Astrocyte (in vitro differentiated cells and primary cell): ENCODE data around the gene SORBS2. TPM values are rescaled to one million over a fixed set of nuclear protein-coding genes. Genes with fewer than 3 reads are reported as not detected.

ENCODE experiments used
- DNase-seq: peaks from one replicate; pipeline ENCODE4 v3.0.0-alpha.2; 2010; ENCODE audit warnings: low read depth
- FAIRE-seq: peaks from 2 replicates; lab custom pipeline; 2011; peaks lifted over from hg19 to GRCh38; lab: Jason Lieb, UNC
- H2AFZ ChIP-seq: 2 replicates; pipeline ENCODE4 v1.6.0; 2012; ENCODE audit warnings: low read depth, low read length, inconsistent platforms
- H3K27ac ChIP-seq: 2 replicates; pipeline ENCODE4 v1.5.1; 2011; ENCODE audit warnings: low read depth, low read length, inconsistent platforms
- H3K27me3 ChIP-seq: 2 replicates; pipeline ENCODE4 v1.6.0; 2011; ENCODE audit warnings: low read length, inconsistent platforms; ENCODE audit not compliant: insufficient read depth
- H3K36me3 ChIP-seq: 2 replicates; pipeline ENCODE4 v1.5.1; 2011; ENCODE audit warnings: low read length, inconsistent platforms; ENCODE audit not compliant: insufficient read depth
- H3K4me1 ChIP-seq: 2 replicates; pipeline ENCODE4 v1.5.1; 2011; ENCODE audit warnings: low read length, inconsistent platforms; ENCODE audit not compliant: insufficient read depth
- H3K4me2 ChIP-seq: 2 replicates; pipeline ENCODE4 v1.6.0; 2012; ENCODE audit warnings: low read length, inconsistent platforms
- H3K4me3 ChIP-seq: 2 replicates; pipeline ENCODE4 v1.5.1; 2011; ENCODE audit warnings: low read depth, mild to moderate bottlenecking, low read length, inconsistent platforms; ENCODE audit not compliant: insufficient read depth
- H3K79me2 ChIP-seq: 2 replicates; pipeline ENCODE4 v1.6.0; 2012; ENCODE audit warnings: mild to moderate bottlenecking, low read length, inconsistent platforms; ENCODE audit not compliant: insufficient read depth
- H3K9ac ChIP-seq: 2 replicates; pipeline ENCODE4 v1.6.0; 2012; ENCODE audit warnings: mild to moderate bottlenecking, low read length, inconsistent platforms
- H3K9me3 ChIP-seq: 2 replicates; pipeline ENCODE4 v1.5.1; 2012; ENCODE audit warnings: low read depth, mild to moderate bottlenecking, low read length, inconsistent platforms; ENCODE audit not compliant: insufficient read depth
- H4K20me1 ChIP-seq: 2 replicates; pipeline ENCODE4 v1.6.0; 2012; ENCODE audit warnings: low read length, inconsistent platforms; ENCODE audit not compliant: insufficient read depth
- H3K27ac Mint-ChIP-seq: one replicate; pipeline ENCODE4 v1.8.0; 2021; ENCODE audit warnings: mild to moderate bottlenecking, mixed read lengths; ENCODE audit not compliant: unreplicated experiment
- H3K27me3 Mint-ChIP-seq: one replicate; pipeline ENCODE4 v1.8.0; 2021; ENCODE audit warnings: low read depth, mixed read lengths; ENCODE audit not compliant: unreplicated experiment
- H3K36me3 Mint-ChIP-seq: one replicate; pipeline ENCODE4 v1.8.0; 2021; ENCODE audit warnings: low read depth, mixed read lengths; ENCODE audit not compliant: unreplicated experiment
- H3K4me1 Mint-ChIP-seq: one replicate; pipeline ENCODE4 v1.8.0; 2021; ENCODE audit warnings: low read depth, mixed read lengths; ENCODE audit not compliant: unreplicated experiment
- H3K4me3 Mint-ChIP-seq: one replicate; pipeline ENCODE4 v1.8.0; 2021; ENCODE audit warnings: mild to moderate bottlenecking, moderate library complexity, mixed read lengths; ENCODE audit not compliant: unreplicated experiment
- H3K9me3 Mint-ChIP-seq: one replicate; pipeline ENCODE4 v1.8.0; 2021; ENCODE audit warnings: mild to moderate bottlenecking, mixed read lengths; ENCODE audit not compliant: unreplicated experiment
- CTCF ChIP-seq: IDR thresholded peaks from 2 replicates; pipeline ENCODE4 v1.5.1; 2011; ENCODE audit warnings: low read depth, mild to moderate bottlenecking, inconsistent platforms, low read length, moderate library complexity; ENCODE audit not compliant: insufficient read depth
- EZH2 ChIP-seq: IDR thresholded peaks from 2 replicates; pipeline ENCODE4 v1.6.1; 2012; ENCODE audit warnings: mild to moderate bottlenecking, low read length, inconsistent platforms; ENCODE audit not compliant: insufficient read depth
- total RNA-seq: library from RNA; stranded (reverse); gene quantifications from 2 replicates; pipeline ENCODE4 v1.2.1, GENCODE V29; 2021

Gene SORBS2
- total RNA-seq, 1 donor from 2014 or later, result 97.4 TPM

DNA sequence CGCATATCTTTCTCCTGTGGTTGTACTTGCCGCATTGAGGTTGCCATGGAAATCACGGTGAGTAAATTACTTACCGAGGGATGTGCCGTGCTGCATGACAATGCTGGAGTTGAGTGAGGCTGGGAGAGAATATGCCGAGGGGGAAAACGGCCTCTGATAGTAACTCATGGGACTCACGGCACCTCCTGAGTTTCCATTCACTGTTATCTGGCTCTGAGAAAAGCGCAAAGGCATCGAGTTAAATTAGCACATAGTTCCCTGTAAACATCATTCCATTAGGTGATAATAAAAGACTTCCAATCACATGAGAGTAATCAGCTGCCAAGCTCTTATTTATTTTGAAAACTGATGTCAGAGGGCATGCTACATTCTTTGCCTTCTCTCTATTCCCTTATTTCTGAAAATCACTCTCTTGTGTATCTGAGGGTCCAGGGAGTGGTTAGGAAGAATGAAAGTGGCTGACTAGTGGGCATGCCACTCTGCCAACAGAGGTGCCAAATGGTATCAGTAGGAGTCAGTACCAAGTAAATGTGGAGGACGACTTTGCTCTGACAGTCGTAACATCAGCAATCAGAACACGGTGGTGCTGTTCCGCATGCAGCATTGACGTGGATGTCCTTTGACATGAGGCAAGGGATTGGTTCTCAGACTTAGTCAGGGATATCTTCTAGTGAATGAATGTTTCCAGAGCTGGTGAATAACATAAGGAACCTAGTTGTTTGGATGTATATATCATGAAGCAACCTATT lies 149.8 kb downstream of the SORBS2 start:
- H3K9ac ChIP-seq, result no peak overlapping the region
- H4K20me1 ChIP-seq, result no peaks in the 10 kb centered on the region
- H3K27me3 ChIP-seq, result no peaks in the 10 kb centered on the region
- no peak for DNase-seq
- Mint-ChIP-seq H3K4me3 (no peak overlapping the region), H3K27ac (no peak overlapping the region), H3K36me3 (peaks cover 23% of the 10 kb centered on the region), H3K9me3 (no peaks in the 10 kb centered on the region), H3K4me1 (peaks cover 6% of the 10 kb centered on the region), H3K27me3 (no peaks in the 10 kb centered on the region)
- no peak overlapping the region for H3K4me2 ChIP-seq
- peaks cover 4% of the 10 kb centered on the region for H3K4me1 ChIP-seq
- H3K4me3 ChIP-seq, result no peak overlapping the region
- no peak overlapping the region for H3K27ac ChIP-seq
- no peaks in the 10 kb centered on the region for H3K79me2 ChIP-seq
- H3K9me3 ChIP-seq, result no peaks in the 10 kb centered on the region
- no peak overlapping the region for H2AFZ ChIP-seq
- TF ChIP-seq CTCF (no peak), EZH2 (no peak)
- FAIRE-seq, result no peak
- no peaks in the 10 kb centered on the region for H3K36me3 ChIP-seq

DNA sequence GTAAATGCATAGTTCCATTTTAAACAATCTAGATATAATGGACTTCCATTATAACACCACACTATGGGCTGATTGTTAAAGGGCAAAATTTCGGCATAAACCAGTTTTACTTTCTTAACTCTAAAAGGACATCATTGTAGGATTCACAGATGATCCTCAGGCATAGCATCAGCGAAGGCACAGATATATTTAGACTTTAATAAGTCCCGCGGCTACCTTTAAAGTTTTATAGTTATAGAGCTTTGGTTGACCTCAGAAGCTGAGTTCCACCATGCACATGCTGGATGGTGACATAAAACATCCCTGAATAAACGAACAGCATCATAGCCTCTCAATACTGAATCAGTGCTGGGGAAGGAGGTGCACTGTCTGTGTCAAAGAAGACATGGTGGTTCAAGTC lies 151.7 kb downstream of the SORBS2 start:
- no peak overlapping the region for H2AFZ ChIP-seq
- Mint-ChIP-seq H3K36me3 (peaks cover 21% of the 10 kb centered on the region), H3K4me3 (no peak overlapping the region), H3K4me1 (peaks cover 8% of the 10 kb centered on the region), H3K27me3 (no peaks in the 10 kb centered on the region), H3K27ac (no peak overlapping the region), H3K9me3 (no peaks in the 10 kb centered on the region)
- no peak overlapping the region for H3K27ac ChIP-seq
- H3K79me2 ChIP-seq, result no peaks in the 10 kb centered on the region
- H3K27me3 ChIP-seq, result no peaks in the 10 kb centered on the region
- no peak overlapping the region for H3K4me2 ChIP-seq
- DNase-seq, result no peak
- H4K20me1 ChIP-seq, result no peaks in the 10 kb centered on the region
- no peaks in the 10 kb centered on the region for H3K36me3 ChIP-seq
- no peaks in the 10 kb centered on the region for H3K9me3 ChIP-seq
- FAIRE-seq, result no peak
- no peak overlapping the region for H3K9ac ChIP-seq
- H3K4me3 ChIP-seq, result no peak overlapping the region
- peaks cover 13% of the 10 kb centered on the region for H3K4me1 ChIP-seq
- TF ChIP-seq EZH2 (no peak), CTCF (no peak)

- Histone ChIP-seq H3K27me3 (no peaks in the 10 kb centered on the region), H3K4me1 (peaks cover 13% of the 10 kb centered on the region), H4K20me1 (no peaks in the 10 kb centered on the region), H3K9me3 (no peaks in the 10 kb centered on the region), H3K79me2 (no peaks in the 10 kb centered on the region), H3K4me2 (peak overlapping the region; percentile 80), H3K36me3 (no peaks in the 10 kb centered on the region), H3K27ac (no peak overlapping the region), H3K9ac (no peak overlapping the region), H3K4me3 (no peak overlapping the region), H2AFZ (peak overlapping the region; percentile 26)
- H3K4me3 Mint-ChIP-seq, result no peak overlapping the region
- H3K9me3 Mint-ChIP-seq, result no peaks in the 10 kb centered on the region
- TF ChIP-seq CTCF (no peak), EZH2 (no peak)
- no peaks in the 10 kb centered on the region for H3K27me3 Mint-ChIP-seq
- DNase-seq (no peak), FAIRE-seq (no peak)
- no peak overlapping the region for H3K27ac Mint-ChIP-seq
- H3K36me3 Mint-ChIP-seq, result peaks cover 27% of the 10 kb centered on the region
- peaks cover 8% of the 10 kb centered on the region for H3K4me1 Mint-ChIP-seq
Measured at GRCh38 chr4:185657699-185658098, 154.3 kb downstream of the SORBS2 start.
